WTC11 (cell line): ENCODE measurements around the gene PRC1. TPM values are rescaled to one million over a fixed set of nuclear protein-coding genes. Genes with fewer than 3 reads are reported as not detected.

Experiments
- ATAC-seq: fragments of 200-7000 bp; cut with Tn5 transposase; 2 replicates; pipeline ENCODE4 v1.10.0; 2021; ENCODE audit warnings: mild to moderate bottlenecking, moderate library complexity
- CTCF ChIA-PET: fragments of 300-600 bp; sonication (Branson Sonifier 250); formaldehyde crosslinking; loops from one replicate; lab custom pipeline; 2021; ENCODE audit warnings: antibody characterized with exemption; lab: Charles Lee
- POLR2A ChIA-PET: fragments of 350-600 bp; sonication (Branson Sonifier 250); formaldehyde crosslinking; loops from one replicate; lab custom pipeline; 2021; ENCODE audit warnings: antibody characterized with exemption; lab: Charles Lee
- DNase-seq: peaks from one replicate; pipeline ENCODE4 v3.0.0; 2021; ENCODE audit warnings: low spot score
- H3K27ac Mint-ChIP-seq: 2 replicates; pipeline ENCODE4 v1.8.0; 2021; ENCODE audit warnings: mixed read lengths
- H3K27me3 Mint-ChIP-seq: 2 replicates; pipeline ENCODE4 v1.8.0; 2021; ENCODE audit warnings: low read depth, mild to moderate bottlenecking, moderate library complexity, mixed read lengths
- H3K36me3 Mint-ChIP-seq: 2 replicates; pipeline ENCODE4 v1.8.0; 2021; ENCODE audit warnings: mixed read lengths
- H3K4me1 Mint-ChIP-seq: 2 replicates; pipeline ENCODE4 v1.8.0; 2022; ENCODE audit warnings: mixed read lengths
- H3K4me3 Mint-ChIP-seq: 2 replicates; pipeline ENCODE4 v1.8.0; 2021; ENCODE audit warnings: mild to moderate bottlenecking, moderate library complexity, mixed read lengths
- H3K9me3 Mint-ChIP-seq: 2 replicates; pipeline ENCODE4 v1.8.0; 2021; ENCODE audit warnings: mixed read lengths
- CBFB ChIP-seq: sonication (generic); formaldehyde crosslinking; IDR thresholded peaks from 2 replicates; pipeline ENCODE4 v1.8.1; 2022; ENCODE audit warnings: mild to moderate bottlenecking, low read depth, missing genetic modification reagents
- CREM ChIP-seq: sonication (generic); formaldehyde crosslinking; IDR thresholded peaks from 2 replicates; pipeline ENCODE4 v1.8.1; 2022; ENCODE audit warnings: mild to moderate bottlenecking, missing genetic modification reagents, moderate library complexity
- ELF4 ChIP-seq: sonication (generic); formaldehyde crosslinking; IDR thresholded peaks from 2 replicates; pipeline ENCODE4 v1.8.1; 2022; ENCODE audit warnings: low read depth, mild to moderate bottlenecking, moderate library complexity, missing genetic modification reagents
- ETV6 ChIP-seq: sonication (generic); formaldehyde crosslinking; IDR thresholded peaks from 2 replicates; pipeline ENCODE4 v1.8.1; 2022; ENCODE audit warnings: mild to moderate bottlenecking, missing genetic modification reagents
- GABPB1 ChIP-seq: sonication (generic); formaldehyde crosslinking; IDR thresholded peaks from 2 replicates; pipeline ENCODE4 v1.8.1; 2023; ENCODE audit warnings: mild to moderate bottlenecking, missing genetic modification reagents
- JUN ChIP-seq: sonication (generic); formaldehyde crosslinking; IDR thresholded peaks from 2 replicates; pipeline ENCODE4 v1.8.0; 2023; ENCODE audit warnings: mild to moderate bottlenecking, missing genetic modification reagents
- MYBL2 ChIP-seq: sonication (generic); formaldehyde crosslinking; IDR thresholded peaks from 2 replicates; pipeline ENCODE4 v1.8.1; 2023; ENCODE audit warnings: mild to moderate bottlenecking, moderate library complexity, missing genetic modification reagents
- NFATC4 ChIP-seq: fragments of 250-450 bp; sonication (Bioruptor Pico); IDR thresholded peaks from 2 replicates; pipeline ENCODE4 v1.9.0; 2021; ENCODE audit warnings: mild to moderate bottlenecking
- NFYB ChIP-seq: sonication (generic); formaldehyde crosslinking; conservative IDR thresholded peaks from 2 replicates; pipeline ENCODE4 v1.8.0; 2022; ENCODE audit warnings: low read depth, missing genetic modification reagents
- PRRX2 ChIP-seq: fragments of 250-450 bp; sonication (Bioruptor Pico); IDR thresholded peaks from 2 replicates; pipeline ENCODE4 v1.8.0; 2021; ENCODE audit warnings: mild to moderate bottlenecking
- SP1 ChIP-seq: sonication (generic); formaldehyde crosslinking; conservative IDR thresholded peaks from 2 replicates; pipeline ENCODE4 v1.8.1; 2022; ENCODE audit warnings: missing genetic modification reagents
- TEAD1 ChIP-seq: sonication (generic); formaldehyde crosslinking; IDR thresholded peaks from 2 replicates; pipeline ENCODE4 v1.8.0; 2022; ENCODE audit warnings: mild to moderate bottlenecking, missing genetic modification reagents
- TEAD4 ChIP-seq: sonication (generic); formaldehyde crosslinking; IDR thresholded peaks from 2 replicates; pipeline ENCODE4 v1.8.0; 2022; ENCODE audit warnings: mild to moderate bottlenecking, missing genetic modification reagents
- ZNF232 ChIP-seq: sonication (generic); formaldehyde crosslinking; IDR thresholded peaks from 2 replicates; pipeline ENCODE4 v1.8.0; 2022; ENCODE audit warnings: mild to moderate bottlenecking, missing genetic modification reagents
- ZNF263 ChIP-seq: sonication (generic); formaldehyde crosslinking; IDR thresholded peaks from 2 replicates; pipeline ENCODE4 v1.8.1; 2022; ENCODE audit warnings: low read depth, mild to moderate bottlenecking, moderate library complexity, missing genetic modification reagents
- ZNF317 ChIP-seq: sonication (generic); formaldehyde crosslinking; IDR thresholded peaks from 2 replicates; pipeline ENCODE4 v1.8.1; 2023; ENCODE audit warnings: low read depth, mild to moderate bottlenecking, moderate library complexity, missing genetic modification reagents, borderline replicate concordance
- ZNF423 ChIP-seq: fragments of 250-450 bp; sonication (Bioruptor Pico); IDR thresholded peaks from 2 replicates; pipeline ENCODE4 v2.1.2; 2022; ENCODE audit warnings: mild to moderate bottlenecking, moderate library complexity
- ZNF671 ChIP-seq: fragments of 250-450 bp; sonication (Bioruptor Pico); IDR thresholded peaks from 2 replicates; pipeline ENCODE4 v1.8.0; 2021; ENCODE audit warnings: mild to moderate bottlenecking
- total RNA-seq: library from RNA; stranded (reverse); gene quantifications from 3 replicates; pipeline ENCODE4 v1.2.3, GENCODE V29; 2021
- TF ChIP-seq, protein P1 (sequence below): fragments of 200-600 bp; IDR thresholded peaks from 2 replicates; pipeline ENCODE4 v1.8.0; 2022; ENCODE audit warnings: antibody characterized with exemption
- TF ChIP-seq, protein P2 (sequence below): sonication (generic); formaldehyde crosslinking; IDR thresholded peaks from 2 replicates; pipeline ENCODE4 v1.8.0; 2023; ENCODE audit warnings: mild to moderate bottlenecking, missing genetic modification reagents
- TF ChIP-seq, protein P3 (sequence below): sonication (generic); formaldehyde crosslinking; IDR thresholded peaks from 2 replicates; pipeline ENCODE4 v1.8.1; 2023; ENCODE audit warnings: mild to moderate bottlenecking, missing genetic modification reagents
- TF ChIP-seq, protein P4 (sequence below): sonication (generic); formaldehyde crosslinking; IDR thresholded peaks from 2 replicates; pipeline ENCODE4 v1.8.1; 2022; ENCODE audit warnings: missing genetic modification reagents, borderline replicate concordance
- TF ChIP-seq, protein P5 (sequence below): sonication (generic); formaldehyde crosslinking; IDR thresholded peaks from 2 replicates; pipeline ENCODE4 v1.8.0; 2022; ENCODE audit warnings: mild to moderate bottlenecking, missing genetic modification reagents
- TF ChIP-seq, protein P6 (sequence below): sonication (generic); formaldehyde crosslinking; IDR thresholded peaks from 2 replicates; pipeline ENCODE4 v1.8.0; 2022; ENCODE audit warnings: mild to moderate bottlenecking, missing genetic modification reagents
- TF ChIP-seq, protein P7 (sequence below): fragments of 250-450 bp; sonication (Bioruptor Pico); IDR thresholded peaks from 2 replicates; pipeline ENCODE4 v1.9.0; 2021; ENCODE audit warnings: mild to moderate bottlenecking
- TF ChIP-seq, protein P8 (sequence below): sonication (generic); formaldehyde crosslinking; IDR thresholded peaks from 2 replicates; pipeline ENCODE4 v1.8.1; 2022; ENCODE audit warnings: mild to moderate bottlenecking, moderate library complexity, missing genetic modification reagents

Gene PRC1
- total RNA-seq, 1 experiment from 2014 or later: 130 TPM

DNA sequence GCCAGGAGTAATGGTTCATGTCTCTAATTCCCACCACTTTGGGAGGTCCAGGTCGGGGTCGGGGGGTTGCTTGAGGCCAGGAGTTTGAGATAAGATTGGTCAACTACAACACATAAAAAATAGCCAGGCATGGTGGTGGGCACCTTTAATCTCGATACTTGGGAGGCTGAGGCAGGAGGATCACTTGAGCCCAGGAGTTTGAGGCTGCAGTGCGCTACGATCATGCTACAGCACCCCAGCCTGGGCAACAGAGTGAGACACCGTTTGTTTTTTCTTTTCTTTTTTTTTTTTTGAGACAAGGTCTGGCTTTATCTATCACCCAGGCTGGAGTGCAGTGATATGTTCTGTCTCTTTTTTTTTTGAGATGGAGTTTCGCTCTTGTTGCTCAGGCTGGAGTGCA, 29.4 kb upstream of the PRC1 start:
- no peaks in the 10 kb centered on the region for H3K9me3 Mint-ChIP-seq
- H3K27ac Mint-ChIP-seq: no peak overlapping the region
- CTCF ChIA-PET: interaction anchor here (1.6 to 3.7 kb wide), 4 partner anchors 10 to 91 kb away, joined by 10 to 37 read pairs (median 20); partner anchors contain the start of gene HDDC3
- peaks cover 11% of the 10 kb centered on the region for H3K4me1 Mint-ChIP-seq
- H3K27me3 Mint-ChIP-seq: no peaks in the 10 kb centered on the region
- DNase-seq (no peak), ATAC-seq (no peak)
- no peaks in the 10 kb centered on the region for H3K36me3 Mint-ChIP-seq
- H3K4me3 Mint-ChIP-seq: no peak overlapping the region
- TF ChIP-seq ETV6 (no peak), ZNF317 (CRISPR knock-in tag) (no peak), ZNF263 (CRISPR knock-in tag) (no peak), TEAD4 (no peak), PRRX2 (CRISPR knock-in tag) (no peak), GABPB1 (CRISPR knock-in tag) (no peak)
- TF ChIP-seq, protein P1, sequence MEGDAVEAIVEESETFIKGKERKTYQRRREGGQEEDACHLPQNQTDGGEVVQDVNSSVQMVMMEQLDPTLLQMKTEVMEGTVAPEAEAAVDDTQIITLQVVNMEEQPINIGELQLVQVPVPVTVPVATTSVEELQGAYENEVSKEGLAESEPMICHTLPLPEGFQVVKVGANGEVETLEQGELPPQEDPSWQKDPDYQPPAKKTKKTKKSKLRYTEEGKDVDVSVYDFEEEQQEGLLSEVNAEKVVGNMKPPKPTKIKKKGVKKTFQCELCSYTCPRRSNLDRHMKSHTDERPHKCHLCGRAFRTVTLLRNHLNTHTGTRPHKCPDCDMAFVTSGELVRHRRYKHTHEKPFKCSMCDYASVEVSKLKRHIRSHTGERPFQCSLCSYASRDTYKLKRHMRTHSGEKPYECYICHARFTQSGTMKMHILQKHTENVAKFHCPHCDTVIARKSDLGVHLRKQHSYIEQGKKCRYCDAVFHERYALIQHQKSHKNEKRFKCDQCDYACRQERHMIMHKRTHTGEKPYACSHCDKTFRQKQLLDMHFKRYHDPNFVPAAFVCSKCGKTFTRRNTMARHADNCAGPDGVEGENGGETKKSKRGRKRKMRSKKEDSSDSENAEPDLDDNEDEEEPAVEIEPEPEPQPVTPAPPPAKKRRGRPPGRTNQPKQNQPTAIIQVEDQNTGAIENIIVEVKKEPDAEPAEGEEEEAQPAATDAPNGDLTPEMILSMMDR: no peak
- TF ChIP-seq, protein P2, sequence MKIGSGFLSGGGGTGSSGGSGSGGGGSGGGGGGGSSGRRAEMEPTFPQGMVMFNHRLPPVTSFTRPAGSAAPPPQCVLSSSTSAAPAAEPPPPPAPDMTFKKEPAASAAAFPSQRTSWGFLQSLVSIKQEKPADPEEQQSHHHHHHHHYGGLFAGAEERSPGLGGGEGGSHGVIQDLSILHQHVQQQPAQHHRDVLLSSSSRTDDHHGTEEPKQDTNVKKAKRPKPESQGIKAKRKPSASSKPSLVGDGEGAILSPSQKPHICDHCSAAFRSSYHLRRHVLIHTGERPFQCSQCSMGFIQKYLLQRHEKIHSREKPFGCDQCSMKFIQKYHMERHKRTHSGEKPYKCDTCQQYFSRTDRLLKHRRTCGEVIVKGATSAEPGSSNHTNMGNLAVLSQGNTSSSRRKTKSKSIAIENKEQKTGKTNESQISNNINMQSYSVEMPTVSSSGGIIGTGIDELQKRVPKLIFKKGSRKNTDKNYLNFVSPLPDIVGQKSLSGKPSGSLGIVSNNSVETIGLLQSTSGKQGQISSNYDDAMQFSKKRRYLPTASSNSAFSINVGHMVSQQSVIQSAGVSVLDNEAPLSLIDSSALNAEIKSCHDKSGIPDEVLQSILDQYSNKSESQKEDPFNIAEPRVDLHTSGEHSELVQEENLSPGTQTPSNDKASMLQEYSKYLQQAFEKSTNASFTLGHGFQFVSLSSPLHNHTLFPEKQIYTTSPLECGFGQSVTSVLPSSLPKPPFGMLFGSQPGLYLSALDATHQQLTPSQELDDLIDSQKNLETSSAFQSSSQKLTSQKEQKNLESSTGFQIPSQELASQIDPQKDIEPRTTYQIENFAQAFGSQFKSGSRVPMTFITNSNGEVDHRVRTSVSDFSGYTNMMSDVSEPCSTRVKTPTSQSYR: no peak
- TF ChIP-seq, protein P3, sequence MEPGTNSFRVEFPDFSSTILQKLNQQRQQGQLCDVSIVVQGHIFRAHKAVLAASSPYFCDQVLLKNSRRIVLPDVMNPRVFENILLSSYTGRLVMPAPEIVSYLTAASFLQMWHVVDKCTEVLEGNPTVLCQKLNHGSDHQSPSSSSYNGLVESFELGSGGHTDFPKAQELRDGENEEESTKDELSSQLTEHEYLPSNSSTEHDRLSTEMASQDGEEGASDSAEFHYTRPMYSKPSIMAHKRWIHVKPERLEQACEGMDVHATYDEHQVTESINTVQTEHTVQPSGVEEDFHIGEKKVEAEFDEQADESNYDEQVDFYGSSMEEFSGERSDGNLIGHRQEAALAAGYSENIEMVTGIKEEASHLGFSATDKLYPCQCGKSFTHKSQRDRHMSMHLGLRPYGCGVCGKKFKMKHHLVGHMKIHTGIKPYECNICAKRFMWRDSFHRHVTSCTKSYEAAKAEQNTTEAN (CRISPR knock-in tag): no peak
- TF ChIP-seq, protein P4, sequence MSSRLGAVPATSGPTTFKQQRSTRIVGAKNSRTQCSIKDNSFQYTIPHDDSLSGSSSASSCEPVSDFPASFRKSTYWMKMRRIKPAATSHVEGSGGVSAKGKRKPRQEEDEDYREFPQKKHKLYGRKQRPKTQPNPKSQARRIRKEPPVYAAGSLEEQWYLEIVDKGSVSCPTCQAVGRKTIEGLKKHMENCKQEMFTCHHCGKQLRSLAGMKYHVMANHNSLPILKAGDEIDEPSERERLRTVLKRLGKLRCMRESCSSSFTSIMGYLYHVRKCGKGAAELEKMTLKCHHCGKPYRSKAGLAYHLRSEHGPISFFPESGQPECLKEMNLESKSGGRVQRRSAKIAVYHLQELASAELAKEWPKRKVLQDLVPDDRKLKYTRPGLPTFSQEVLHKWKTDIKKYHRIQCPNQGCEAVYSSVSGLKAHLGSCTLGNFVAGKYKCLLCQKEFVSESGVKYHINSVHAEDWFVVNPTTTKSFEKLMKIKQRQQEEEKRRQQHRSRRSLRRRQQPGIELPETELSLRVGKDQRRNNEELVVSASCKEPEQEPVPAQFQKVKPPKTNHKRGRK (CRISPR knock-in tag): no peak
- POLR2A ChIA-PET: no interaction called here

DNA sequence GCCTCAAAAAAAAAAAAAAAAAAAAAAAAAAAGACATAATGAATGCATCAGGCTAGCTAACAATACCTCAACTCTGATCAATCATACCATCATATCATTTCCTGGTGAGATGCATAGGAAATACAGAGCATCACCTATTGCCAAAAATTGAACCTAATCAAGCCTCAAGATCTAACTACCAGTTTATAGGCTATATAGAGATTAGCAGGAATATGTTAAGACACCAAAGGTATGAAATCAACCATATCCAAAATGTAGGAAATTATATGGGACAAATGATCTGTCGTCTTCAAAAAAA, 28.4 kb upstream of the PRC1 start:
- Mint-ChIP-seq H3K27me3 (no peaks in the 10 kb centered on the region), H3K4me1 (peaks cover 11% of the 10 kb centered on the region), H3K4me3 (peak overlapping the region; percentile 88), H3K9me3 (no peaks in the 10 kb centered on the region), H3K27ac (no peak overlapping the region), H3K36me3 (no peaks in the 10 kb centered on the region)
- CTCF ChIA-PET: interaction anchor here (0.6 to 3.7 kb wide), 8 partner anchors 11 to 359 kb away, joined by 3 to 37 read pairs (median 6); partner anchors contain the start of gene HDDC3
- DNase-seq (no peak), ATAC-seq (no peak)
- POLR2A ChIA-PET: interaction anchor here (0.6 to 1.3 kb wide), 2 partner anchors 10 to 247 kb away, joined by 3 to 5 read pairs; no protein-coding TSS in a partner anchor
- TF ChIP-seq SP1: no peak
- no peak for TF ChIP-seq MYBL2 (CRISPR knock-in tag)
- TF ChIP-seq, protein P5, sequence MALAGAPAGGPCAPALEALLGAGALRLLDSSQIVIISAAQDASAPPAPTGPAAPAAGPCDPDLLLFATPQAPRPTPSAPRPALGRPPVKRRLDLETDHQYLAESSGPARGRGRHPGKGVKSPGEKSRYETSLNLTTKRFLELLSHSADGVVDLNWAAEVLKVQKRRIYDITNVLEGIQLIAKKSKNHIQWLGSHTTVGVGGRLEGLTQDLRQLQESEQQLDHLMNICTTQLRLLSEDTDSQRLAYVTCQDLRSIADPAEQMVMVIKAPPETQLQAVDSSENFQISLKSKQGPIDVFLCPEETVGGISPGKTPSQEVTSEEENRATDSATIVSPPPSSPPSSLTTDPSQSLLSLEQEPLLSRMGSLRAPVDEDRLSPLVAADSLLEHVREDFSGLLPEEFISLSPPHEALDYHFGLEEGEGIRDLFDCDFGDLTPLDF (CRISPR knock-in tag): no peak
- TF ChIP-seq ZNF423 (CRISPR knock-in tag): no peak
- no peak for TF ChIP-seq TEAD4
- TF ChIP-seq, protein P6, sequence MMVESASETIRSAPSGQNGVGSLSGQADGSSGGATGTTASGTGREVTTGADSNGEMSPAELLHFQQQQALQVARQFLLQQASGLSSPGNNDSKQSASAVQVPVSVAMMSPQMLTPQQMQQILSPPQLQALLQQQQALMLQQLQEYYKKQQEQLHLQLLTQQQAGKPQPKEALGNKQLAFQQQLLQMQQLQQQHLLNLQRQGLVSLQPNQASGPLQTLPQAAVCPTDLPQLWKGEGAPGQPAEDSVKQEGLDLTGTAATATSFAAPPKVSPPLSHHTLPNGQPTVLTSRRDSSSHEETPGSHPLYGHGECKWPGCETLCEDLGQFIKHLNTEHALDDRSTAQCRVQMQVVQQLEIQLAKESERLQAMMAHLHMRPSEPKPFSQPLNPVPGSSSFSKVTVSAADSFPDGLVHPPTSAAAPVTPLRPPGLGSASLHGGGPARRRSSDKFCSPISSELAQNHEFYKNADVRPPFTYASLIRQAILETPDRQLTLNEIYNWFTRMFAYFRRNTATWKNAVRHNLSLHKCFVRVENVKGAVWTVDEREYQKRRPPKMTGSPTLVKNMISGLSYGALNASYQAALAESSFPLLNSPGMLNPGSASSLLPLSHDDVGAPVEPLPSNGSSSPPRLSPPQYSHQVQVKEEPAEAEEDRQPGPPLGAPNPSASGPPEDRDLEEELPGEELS: no peak
- TF ChIP-seq, protein P7, sequence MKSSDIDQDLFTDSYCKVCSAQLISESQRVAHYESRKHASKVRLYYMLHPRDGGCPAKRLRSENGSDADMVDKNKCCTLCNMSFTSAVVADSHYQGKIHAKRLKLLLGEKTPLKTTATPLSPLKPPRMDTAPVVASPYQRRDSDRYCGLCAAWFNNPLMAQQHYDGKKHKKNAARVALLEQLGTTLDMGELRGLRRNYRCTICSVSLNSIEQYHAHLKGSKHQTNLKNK (CRISPR knock-in tag): no peak
- TF ChIP-seq ELF4: no peak
- TF ChIP-seq NFYB (CRISPR knock-in tag): no peak
- TF ChIP-seq, protein P8, sequence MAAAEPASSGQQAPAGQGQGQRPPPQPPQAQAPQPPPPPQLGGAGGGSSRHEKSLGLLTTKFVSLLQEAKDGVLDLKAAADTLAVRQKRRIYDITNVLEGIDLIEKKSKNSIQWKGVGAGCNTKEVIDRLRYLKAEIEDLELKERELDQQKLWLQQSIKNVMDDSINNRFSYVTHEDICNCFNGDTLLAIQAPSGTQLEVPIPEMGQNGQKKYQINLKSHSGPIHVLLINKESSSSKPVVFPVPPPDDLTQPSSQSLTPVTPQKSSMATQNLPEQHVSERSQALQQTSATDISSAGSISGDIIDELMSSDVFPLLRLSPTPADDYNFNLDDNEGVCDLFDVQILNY (CRISPR knock-in tag): no peak
- no peak for TF ChIP-seq NFATC4 (CRISPR knock-in tag)
- TF ChIP-seq ZNF671 (CRISPR knock-in tag): no peak
- no peak for TF ChIP-seq CBFB (CRISPR knock-in tag)
- no peak for TF ChIP-seq CREM
- TF ChIP-seq JUN: no peak
- TF ChIP-seq TEAD1: no peak
- no peak for TF ChIP-seq ZNF232 (CRISPR knock-in tag)
- TF ChIP-seq PRRX2 (CRISPR knock-in tag): no peak
